ENCODE results near the gene MGST2. TPM values are rescaled to one million over a fixed set of nuclear protein-coding genes. Genes with fewer than 3 reads are reported as not detected.
"Not testable (repeated sequence)": the region's sequence is repeated elsewhere in the genome, so short reads cannot be mapped to it uniquely, and the experiment has no call there.

Gene MGST2
- total RNA-seq (2014; rRNA removed; shearing (Covaris generic)): 54.5 and 59.8 TPM in 2 replicates
- polyA plus RNA-seq (2015; cell fraction: cytosol; rRNA removed): 43.3 and 66.8 TPM in 2 replicates
- 13.6 and 20.6 TPM in 2 replicates for polyA plus RNA-seq (2015; cell fraction: nucleus; rRNA removed)

DNA sequence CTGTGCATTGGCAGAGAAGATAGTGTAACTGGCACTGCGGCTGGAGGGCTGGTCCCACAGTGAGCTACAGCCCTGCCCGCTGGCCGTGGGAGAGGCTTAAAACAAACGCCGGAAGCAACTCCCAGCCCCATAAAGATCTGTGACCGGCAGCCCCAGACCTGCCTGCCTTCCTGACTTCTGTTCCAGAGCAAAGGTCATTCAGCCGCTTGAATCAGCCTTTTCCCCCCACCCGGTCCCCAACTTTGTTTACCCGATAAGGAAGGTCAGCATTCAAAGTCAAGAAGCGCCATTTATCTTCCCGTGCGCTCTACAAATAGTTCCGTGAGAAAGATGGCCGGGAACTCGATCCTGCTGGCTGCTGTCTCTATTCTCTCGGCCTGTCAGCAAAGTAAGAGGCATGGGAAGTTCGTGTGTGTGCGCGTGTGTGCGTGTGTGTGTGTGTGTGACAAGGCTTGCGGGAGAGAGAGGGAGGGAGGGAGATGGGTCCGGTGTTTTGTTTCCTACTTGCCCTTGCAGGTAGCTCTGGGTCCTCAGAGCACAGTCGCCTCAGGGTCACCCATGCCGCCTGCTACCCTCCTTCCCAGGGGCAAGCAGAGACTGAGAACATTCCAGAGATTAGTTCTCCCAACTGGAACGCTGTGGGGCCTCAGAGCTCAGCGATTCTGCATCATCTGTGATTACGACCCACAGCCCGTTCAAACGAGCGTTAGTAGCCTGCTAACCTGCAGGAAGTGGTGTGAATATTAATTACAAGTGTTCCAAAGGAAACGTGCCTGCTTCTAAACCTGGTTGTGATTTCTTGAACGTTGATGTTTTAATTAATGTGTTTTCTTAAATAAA is at the start of gene MGST2:
MGST2 (plus strand) TSS at position 130 of the 840 bp plus-strand sequence; CDS start at position 331, 201 bp downstream.
- DNase-seq (ENCODE audit: low read depth, low spot score): peak; percentile 54
- in situ Hi-C loops (cut with HindIII; ENCODE audit: low pct_unique_long_range_greater_than_20kb, low sequenced_read_pairs): no loop called here

DNA sequence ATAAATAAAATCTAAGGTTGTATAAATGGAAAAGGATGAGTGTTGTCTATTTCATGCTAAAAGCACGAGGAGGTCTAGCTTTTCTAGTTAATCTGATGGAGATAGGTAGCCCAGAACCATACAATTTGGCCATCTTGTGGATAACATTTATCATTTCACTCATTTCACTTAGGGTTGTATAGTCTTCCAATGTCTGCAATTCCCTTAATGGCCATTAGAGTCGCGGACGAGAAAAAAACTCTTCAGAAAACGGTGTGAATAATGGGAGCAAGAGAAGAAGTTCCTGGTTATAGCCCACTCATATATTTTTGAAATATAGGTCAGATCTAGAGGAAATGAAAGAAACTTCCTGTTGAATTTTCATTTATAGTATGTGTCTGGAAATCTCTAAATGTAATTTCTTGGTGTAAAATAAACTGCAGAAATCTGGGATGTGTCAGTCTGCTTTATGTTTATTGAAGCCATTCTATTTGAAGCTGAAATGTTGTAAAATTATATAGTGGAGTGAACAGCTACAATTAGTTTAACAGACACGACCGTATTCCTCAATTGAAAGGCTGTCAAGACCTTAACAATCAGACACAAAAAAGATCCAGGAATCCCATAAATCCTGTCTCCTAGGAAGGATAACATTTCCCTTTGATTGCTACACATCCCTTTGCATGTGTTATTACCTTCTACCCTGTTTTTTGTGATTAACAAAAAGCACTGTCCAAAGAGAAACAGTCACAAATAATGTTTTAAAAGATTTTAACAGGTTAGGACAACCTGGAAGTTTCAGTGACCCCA is 47.7 kb upstream of the MGST2 start:
- in situ Hi-C loops (cut with HindIII; ENCODE audit: low pct_unique_long_range_greater_than_20kb, low sequenced_read_pairs): no loop called here
- peak; percentile 70 for DNase-seq (ENCODE audit: low read depth, low spot score)

DNA sequence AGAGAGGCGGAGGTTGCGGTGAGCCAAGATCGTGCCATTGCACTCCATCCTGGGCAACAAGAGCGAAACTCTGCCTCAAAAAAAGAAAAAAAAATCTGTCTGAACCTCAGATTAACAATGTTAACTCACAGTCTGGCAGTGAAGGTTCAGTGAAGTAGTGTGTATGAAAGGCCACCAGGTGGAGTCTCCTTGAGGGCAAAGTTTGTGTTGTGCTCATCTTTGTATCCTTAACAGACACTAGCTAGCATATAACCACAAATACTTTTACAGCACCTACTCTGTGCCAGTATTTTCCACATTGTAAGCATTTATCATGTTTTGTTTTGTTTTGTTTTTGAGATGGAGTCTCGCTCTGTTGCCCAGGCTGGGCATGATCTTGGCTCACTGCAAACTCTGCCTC is 46.0 kb upstream of the MGST2 start:
- in situ Hi-C loops (cut with HindIII; ENCODE audit: low pct_unique_long_range_greater_than_20kb, low sequenced_read_pairs): no loop called here

DNA sequence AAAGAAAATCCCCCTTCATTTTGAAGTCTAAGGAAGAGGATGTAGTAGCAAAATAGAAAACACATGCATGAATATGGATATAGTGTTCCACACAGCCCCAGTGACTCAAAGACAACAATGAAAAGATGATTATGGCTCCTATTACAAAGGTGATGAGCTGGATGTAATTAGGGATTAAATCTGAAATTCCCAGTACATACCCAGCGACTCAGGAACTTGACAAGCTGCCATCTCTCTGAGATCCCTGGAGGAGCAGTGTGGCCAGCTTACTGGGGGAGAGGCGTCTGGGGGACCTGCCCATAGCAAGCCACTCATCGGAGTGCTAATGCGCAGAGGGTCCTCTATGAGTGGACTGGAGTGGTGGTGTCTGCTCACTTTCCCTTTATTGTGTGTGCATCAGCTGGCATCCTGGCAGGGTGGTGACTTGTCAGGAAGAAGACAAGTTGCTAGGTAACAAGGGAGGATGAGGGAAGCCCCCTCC is 42.7 kb upstream of the MGST2 start:
- in situ Hi-C loops (cut with HindIII; ENCODE audit: low pct_unique_long_range_greater_than_20kb, low sequenced_read_pairs): no loop called here

More for the DNA sequence above, 46.0 kb upstream of the MGST2 start:
- DNase-seq (ENCODE audit: low read depth, low spot score): peak; percentile 62

DNA sequence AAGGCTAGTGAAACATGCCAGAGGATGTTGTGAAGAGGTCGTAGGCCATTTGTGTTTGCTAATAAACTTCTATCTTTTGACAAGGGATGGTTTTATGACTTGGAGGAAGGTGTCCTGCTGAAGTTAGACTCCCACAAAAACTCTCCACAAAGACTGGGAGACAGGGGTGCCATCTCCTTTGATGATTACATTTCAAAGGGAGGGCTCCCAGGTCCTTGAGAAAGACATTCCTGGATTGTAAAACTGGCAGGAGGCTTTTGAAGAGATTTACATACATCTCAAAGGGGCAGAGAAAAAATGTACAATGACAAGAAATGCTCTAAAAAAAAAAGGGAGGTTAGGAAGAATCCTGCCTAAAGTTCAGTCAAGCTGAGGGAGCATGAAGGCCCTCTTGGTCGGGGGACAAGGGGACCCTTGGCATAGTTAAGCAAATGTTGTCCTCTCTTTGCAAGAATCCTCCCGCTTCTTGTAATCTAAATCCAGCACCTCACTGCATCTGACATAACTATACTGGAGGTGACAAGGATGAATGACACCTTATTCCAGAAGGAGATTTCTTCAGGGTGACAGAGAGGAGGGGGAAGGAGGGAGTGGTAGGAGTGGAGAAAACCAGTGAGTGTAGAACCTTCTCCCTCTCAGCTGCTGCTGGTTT is 41.1 kb upstream of the MGST2 start:
- no peak for DNase-seq (ENCODE audit: low read depth, low spot score)
- in situ Hi-C loops (cut with HindIII; ENCODE audit: low pct_unique_long_range_greater_than_20kb, low sequenced_read_pairs): no loop called here

More for the DNA sequence above, 42.7 kb upstream of the MGST2 start:
- no peak for DNase-seq (ENCODE audit: low read depth, low spot score)

DNA sequence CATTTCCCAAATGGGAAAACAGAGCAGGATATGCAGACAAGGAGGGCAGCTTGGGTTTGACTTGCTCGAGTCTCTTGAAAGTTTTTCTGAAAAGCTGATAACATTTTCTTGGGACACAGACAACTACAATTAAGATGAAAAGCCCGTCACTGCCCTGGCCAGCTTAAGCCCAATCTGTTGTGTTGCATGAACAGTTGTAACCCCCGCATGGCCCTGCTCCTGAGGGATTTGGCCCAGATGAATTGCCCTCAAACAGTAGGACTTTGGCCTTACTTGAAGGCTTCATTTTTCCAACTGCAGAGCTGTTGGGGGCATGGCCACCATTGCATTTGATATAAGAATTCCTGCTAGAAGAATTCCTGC is 40.5 kb upstream of the MGST2 start:
- in situ Hi-C loops (cut with HindIII; ENCODE audit: low pct_unique_long_range_greater_than_20kb, low sequenced_read_pairs): no loop called here

DNA sequence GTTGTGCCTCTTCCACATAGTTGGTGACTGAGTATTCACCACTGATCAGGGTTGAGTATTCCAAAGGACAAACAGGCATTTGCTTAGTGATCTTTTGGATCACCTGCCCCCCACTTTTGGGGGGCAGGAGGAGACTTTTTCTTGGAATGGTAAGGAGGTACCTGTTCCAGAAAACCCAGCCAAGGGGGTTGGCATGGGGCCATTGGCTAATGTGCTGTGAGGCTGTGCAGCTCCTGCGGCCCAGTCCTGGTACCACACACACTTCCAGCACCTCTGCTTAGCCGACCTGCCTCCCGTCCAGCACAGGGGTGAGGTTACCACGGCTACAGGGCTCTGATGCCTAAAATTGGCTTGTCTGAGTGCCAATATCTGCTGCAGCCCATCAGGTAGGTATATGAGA is 40.1 kb upstream of the MGST2 start:
- in situ Hi-C loops (cut with HindIII; ENCODE audit: low pct_unique_long_range_greater_than_20kb, low sequenced_read_pairs): no loop called here

More for the DNA sequence above, 40.5 kb upstream of the MGST2 start:
- no peak for DNase-seq (ENCODE audit: low read depth, low spot score)

DNA sequence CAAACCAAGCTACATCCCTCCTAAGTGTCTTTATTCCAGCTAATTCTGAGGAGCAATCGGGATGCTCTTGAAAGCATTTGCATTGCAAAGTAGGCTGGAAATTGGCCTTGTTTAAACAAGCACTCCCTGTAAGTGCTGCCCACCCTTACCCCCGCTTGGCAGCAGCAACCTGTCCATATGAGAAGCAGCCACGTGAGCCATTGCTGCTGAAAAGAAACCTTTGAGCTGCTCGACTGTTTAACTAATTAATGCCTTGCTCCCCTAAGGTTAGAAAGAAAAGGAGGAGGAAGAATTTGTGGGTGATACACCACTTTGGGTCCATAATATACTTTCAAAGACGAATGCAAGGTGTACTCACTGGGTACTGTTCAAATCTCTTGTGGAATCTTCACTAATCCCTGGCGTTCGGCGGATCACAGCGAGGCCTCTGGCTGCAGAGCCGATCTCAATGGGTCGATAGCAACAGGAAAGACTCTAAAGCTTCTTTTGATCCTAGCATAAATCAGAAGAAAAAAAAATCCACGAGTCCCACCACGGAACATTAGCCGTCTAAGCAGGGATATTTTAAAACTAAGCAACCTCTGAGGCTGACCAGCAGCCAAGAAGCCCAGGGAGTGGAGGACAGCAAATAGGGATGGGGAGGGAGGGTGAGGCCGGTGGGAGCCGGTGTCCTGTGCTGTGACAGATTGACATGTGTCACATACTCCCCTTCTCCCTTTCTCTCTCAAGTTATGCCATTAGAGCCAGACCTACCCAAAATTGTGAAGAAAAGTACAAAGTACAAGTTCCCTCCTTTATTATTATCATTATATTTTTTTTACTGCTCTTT is 37.2 kb upstream of the MGST2 start:
- DNase-seq (ENCODE audit: low read depth, low spot score): no peak

More for the DNA sequence above, 40.1 kb upstream of the MGST2 start:
- no peak for DNase-seq (ENCODE audit: low read depth, low spot score)

DNA sequence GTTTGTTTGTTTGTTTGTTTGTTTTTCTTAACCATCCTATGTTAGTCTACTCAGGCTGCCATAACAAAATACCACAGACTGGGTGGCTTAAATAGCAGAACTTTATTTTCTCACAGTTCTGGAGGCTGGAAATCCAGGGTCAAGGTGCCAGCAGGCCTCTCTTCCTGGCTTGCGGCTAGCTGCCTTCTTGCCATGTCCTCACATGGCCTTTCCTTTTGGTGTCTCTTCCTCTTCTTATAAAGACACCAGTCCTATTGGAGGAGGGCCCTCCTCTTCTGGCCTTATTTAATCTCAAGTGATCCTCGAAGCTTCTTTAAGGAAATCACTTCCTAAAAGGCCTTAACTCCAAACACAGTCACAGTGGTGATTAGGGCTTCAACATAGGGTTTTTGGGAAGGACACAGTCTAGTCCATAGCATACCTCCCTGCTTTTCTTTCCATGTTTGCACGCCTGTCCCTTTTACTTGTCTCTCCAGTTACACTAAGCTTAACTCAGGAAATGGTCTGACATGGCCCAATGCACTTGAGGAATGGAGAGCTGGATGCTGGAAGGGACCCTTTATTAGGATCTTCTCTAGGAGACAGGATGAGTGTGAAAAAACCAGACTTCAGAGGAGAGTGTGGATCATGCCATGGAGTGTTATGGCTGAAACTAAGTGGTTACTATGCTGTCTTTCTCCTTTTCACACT is 36.0 kb upstream of the MGST2 start:
- in situ Hi-C loops (cut with HindIII; ENCODE audit: low pct_unique_long_range_greater_than_20kb, low sequenced_read_pairs): no loop called here
- no peak for DNase-seq (ENCODE audit: low read depth, low spot score)

More for the DNA sequence above, 37.2 kb upstream of the MGST2 start:
- in situ Hi-C loops (cut with HindIII; ENCODE audit: low pct_unique_long_range_greater_than_20kb, low sequenced_read_pairs): no loop called here

DNA sequence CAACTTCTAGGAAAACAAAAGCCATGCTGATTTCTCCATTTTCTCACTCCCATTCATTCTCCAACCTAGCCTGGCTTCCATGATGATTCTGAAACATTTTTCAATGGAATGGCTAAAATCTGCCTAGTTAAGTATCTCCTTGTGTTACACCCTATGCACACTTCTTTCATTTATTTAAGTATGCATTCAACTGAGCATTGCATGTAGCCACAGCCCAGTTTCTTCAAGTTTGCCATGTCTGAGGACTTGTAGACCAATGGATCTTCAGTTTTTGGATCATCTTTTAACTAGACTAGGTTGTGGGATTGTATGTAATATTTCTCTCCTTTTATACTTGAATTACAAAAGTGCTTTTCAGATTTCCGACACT is 35.5 kb upstream of the MGST2 start:
- in situ Hi-C loops (cut with HindIII; ENCODE audit: low pct_unique_long_range_greater_than_20kb, low sequenced_read_pairs): no loop called here

DNA sequence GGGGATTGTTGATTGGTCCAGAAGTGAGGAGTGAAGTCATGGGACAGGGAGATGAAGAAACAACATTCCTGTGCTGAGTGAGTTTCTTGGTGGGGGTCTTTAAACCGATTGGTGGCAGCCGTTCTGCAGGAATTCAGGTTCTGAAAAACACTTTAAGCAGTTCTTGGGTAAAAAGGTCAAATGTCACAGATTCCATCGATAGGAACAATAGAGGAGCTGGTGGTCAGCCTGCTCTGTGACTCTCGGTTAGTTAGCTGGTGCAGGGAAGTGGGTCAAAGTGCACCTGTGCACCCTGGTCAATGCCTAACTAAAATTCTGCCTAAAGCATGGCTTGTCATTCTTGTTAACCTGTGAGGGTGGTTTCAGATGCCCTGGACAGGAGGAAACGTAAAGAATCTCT is 34.6 kb upstream of the MGST2 start:
- no peak for DNase-seq (ENCODE audit: low read depth, low spot score)
- in situ Hi-C loops (cut with HindIII; ENCODE audit: low pct_unique_long_range_greater_than_20kb, low sequenced_read_pairs): no loop called here

More for the DNA sequence above, 35.5 kb upstream of the MGST2 start:
- DNase-seq (ENCODE audit: low read depth, low spot score): no peak

DNA sequence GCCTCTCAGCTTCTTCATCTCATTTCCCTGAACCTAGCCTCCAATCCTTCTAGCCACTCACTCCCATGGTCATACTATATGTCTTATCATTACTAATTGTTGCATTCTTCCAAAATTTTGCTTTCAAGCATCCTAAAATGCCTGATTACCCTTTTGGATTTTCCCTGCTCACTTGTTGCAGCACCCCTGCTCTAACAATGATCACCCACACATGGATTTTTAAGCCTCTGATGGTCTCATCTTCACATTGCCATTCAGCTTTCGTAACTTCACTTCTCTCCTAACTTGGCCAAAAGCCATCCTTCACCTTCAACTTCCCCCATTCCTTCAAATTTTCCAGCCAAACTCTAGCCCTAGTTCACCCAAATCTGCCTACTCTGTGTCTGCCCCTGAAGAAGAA is 33.8 kb upstream of the MGST2 start:
- DNase-seq (ENCODE audit: low read depth, low spot score): no peak
- in situ Hi-C loops (cut with HindIII; ENCODE audit: low pct_unique_long_range_greater_than_20kb, low sequenced_read_pairs): no loop called here

DNA sequence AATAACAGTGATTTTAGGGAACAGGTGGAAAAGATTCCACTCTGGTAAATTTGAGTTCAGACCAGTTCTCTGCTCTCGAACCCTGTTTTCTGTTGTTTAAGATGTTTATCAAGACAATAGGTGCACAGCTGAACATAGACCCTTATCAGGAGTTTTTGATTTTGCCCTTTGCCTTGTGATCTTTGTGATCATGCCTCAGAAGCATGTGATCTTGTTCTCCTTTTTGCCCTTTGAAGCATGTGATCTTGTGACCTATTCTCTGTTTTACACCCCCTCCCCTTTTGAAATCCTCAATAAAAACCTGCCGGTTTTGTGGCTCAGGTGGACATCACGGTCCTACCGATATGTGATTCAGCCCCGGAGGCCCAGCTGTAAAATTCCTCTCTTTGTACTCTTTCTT is 32.9 kb upstream of the MGST2 start:
- DNase-seq (ENCODE audit: low read depth, low spot score): not testable (repeated sequence)

DNA sequence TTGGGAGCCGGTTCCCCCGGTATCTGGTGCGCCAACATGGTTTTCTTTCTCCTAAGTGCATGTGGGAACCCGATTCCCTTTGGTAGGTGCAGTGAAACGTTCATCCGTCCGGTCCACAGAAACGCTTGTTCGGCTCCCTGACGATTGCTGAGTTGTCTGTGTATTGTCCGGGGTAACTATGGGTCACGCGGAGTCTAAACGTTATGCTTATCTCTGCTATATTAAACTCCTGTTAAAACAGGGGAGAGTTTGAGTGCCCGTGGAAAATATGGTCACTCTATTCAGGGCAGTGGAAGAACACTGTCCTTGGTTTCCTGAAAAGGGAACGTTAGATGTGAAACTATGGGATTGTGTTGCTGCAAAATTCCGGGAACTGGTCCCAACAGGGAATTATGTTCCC is 32.4 kb upstream of the MGST2 start:
- DNase-seq (ENCODE audit: low read depth, low spot score): no peak
- in situ Hi-C loops (cut with HindIII; ENCODE audit: low pct_unique_long_range_greater_than_20kb, low sequenced_read_pairs): no loop called here

More for the DNA sequence above, 32.9 kb upstream of the MGST2 start:
- in situ Hi-C loops (cut with HindIII; ENCODE audit: low pct_unique_long_range_greater_than_20kb, low sequenced_read_pairs): not testable (repeated sequence)

DNA sequence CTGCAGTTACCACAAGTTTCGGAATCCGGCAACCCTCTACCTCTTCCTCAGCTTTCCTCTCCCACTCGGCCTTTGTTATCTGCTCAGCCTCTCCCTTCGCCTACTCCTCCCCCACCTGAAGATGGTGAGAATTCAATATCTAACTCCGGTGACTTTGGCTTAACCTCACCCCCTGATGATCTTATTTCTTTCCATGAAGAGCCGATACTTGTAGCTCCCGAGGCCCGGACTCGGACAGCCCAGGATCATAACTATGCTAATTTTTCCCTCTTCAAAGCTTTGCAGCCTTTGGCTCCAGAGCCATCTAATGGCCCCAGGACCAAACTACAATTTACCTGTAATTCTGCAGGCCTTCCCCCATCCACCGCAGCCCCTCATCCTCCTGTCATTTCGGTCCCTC is 32.0 kb upstream of the MGST2 start:
- peak; percentile 52 for DNase-seq (ENCODE audit: low read depth, low spot score)
- in situ Hi-C loops (cut with HindIII; ENCODE audit: low pct_unique_long_range_greater_than_20kb, low sequenced_read_pairs): no loop called here

DNA sequence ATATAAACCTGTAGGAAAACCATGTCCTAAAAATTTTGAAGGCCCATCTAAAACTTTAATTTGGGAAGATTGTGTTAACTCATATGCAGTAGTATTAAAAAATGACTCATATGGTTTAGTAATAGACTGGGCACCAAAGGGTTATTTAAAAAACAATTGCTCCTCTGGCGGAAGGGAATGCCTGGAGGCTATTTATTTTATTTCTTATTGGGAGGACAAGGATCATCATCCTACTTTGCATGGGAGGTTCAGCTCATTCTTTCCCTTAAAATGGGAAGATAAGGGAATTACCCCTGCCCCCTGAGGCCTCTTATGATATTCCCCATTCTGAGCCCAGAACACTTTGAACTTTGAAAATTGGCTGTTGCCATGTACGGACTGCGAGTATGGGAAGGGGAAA is 29.7 kb upstream of the MGST2 start:
- in situ Hi-C loops (cut with HindIII; ENCODE audit: low pct_unique_long_range_greater_than_20kb, low sequenced_read_pairs): no loop called here
- no peak for DNase-seq (ENCODE audit: low read depth, low spot score)
